Neutrophil (primary cell): ENCODE measurements around the gene NPLOC4.
"Not testable (repeated sequence)": the region's sequence is repeated elsewhere in the genome, so short reads cannot be mapped to it uniquely, and the experiment has no call there.

ENCODE experiments used
- H3K27ac ChIP-seq: fragments of 200-600 bp; sonication (generic); 2 replicates; pipeline ENCODE4 v1.5.1; 2016; ENCODE audit warnings: mild to moderate bottlenecking, moderate library complexity
- H3K27me3 ChIP-seq: fragments of 200-600 bp; sonication (generic); 2 replicates; pipeline ENCODE4 v1.6.0; 2016; ENCODE audit warnings: mild to moderate bottlenecking
- H3K36me3 ChIP-seq: fragments of 200-600 bp; sonication (generic); 2 replicates; pipeline ENCODE4 v1.5.1; 2017
- H3K4me1 ChIP-seq, 2 experiments: fragments of 200-600 bp in 1 of 2; sonication (generic) in 1 of 2; 1 replicate in 1 of 2; 2 replicates in 1 of 2; pipeline versions ENCODE4 v1.5.1 to v1.6.1; 2013 to 2016; ENCODE audit warnings: low read depth in 1 of 2, low read length in 1 of 2, mild to moderate bottlenecking in 1 of 2, moderate library complexity in 1 of 2; ENCODE audit not compliant: control insufficient read depth in 1 of 2, insufficient read depth in 1 of 2
- H3K4me3 ChIP-seq, 2 experiments: fragments of 200-600 bp in 1 of 2; sonication (generic) in 1 of 2; 1 replicate in 1 of 2; 2 replicates in 1 of 2; pipeline ENCODE4 v1.5.1; 2013 to 2016; ENCODE audit warnings: low read depth in 1 of 2, low read length in 1 of 2, mild to moderate bottlenecking in 1 of 2, moderate library complexity in 1 of 2
- H3K9me3 ChIP-seq: fragments of 200-600 bp; sonication (generic); 2 replicates; pipeline ENCODE4 v1.5.1; 2016
- TF ChIP-seq, protein P1 (sequence below): fragments of 200-600 bp; sonication (generic); IDR thresholded peaks from 2 replicates; pipeline ENCODE4 v1.5.1; 2016; ENCODE audit warnings: antibody characterized with exemption

Gene NPLOC4

DNA sequence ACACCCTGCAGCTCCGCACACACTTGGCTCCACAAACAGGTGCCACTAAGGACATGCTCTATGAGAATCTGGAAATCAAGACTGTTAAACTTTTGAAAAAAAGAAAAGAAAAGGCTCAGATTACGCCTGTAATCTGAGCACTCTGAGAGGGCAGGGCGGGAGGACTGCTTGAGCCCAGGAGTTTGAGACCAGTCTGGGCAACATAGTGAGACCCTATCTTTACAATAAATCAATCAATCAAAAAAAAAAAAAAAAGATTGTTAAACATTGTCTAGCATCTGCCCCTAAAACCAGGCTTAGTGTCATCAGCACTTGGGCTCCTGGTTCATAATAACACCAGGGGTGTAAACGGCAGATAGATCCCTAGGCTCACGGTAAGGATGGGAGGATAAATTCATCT, 47.3 kb downstream of the NPLOC4 start:
- no peak overlapping the region for H3K27ac ChIP-seq
- peaks cover 94% of the 10 kb centered on the region for H3K36me3 ChIP-seq
- TF ChIP-seq, protein P1, sequence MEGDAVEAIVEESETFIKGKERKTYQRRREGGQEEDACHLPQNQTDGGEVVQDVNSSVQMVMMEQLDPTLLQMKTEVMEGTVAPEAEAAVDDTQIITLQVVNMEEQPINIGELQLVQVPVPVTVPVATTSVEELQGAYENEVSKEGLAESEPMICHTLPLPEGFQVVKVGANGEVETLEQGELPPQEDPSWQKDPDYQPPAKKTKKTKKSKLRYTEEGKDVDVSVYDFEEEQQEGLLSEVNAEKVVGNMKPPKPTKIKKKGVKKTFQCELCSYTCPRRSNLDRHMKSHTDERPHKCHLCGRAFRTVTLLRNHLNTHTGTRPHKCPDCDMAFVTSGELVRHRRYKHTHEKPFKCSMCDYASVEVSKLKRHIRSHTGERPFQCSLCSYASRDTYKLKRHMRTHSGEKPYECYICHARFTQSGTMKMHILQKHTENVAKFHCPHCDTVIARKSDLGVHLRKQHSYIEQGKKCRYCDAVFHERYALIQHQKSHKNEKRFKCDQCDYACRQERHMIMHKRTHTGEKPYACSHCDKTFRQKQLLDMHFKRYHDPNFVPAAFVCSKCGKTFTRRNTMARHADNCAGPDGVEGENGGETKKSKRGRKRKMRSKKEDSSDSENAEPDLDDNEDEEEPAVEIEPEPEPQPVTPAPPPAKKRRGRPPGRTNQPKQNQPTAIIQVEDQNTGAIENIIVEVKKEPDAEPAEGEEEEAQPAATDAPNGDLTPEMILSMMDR: no peak
- H3K4me1 ChIP-seq: no peaks in the 10 kb centered on the region
- no peaks in the 10 kb centered on the region for H3K9me3 ChIP-seq
- H3K4me3 ChIP-seq: no peak overlapping the region
- H3K27me3 ChIP-seq: no peaks in the 10 kb centered on the region

DNA sequence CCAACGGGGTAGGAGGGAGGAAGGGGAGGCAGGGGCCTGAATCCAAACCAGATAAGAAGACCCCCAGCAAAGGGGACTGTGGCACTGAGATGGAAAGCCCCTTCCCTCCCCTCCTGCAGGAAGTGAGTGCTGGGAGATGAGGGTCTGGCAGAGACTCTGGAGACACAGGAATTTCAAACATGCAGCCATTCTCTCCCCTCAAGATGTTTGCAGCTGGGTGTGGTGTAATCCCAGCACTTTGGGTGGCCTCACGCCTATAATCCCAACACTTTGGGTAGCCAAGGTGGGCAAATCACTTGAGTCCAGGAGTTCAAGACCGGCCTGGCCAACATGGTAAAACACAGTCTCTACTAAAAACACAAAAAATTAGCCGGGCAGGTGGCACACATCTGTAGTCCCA, 50.8 kb downstream of the NPLOC4 start:
- Histone ChIP-seq H3K9me3 (no peaks in the 10 kb centered on the region), H3K27ac (no peak overlapping the region), H3K4me1 (no peaks in the 10 kb centered on the region), H3K36me3 (peaks cover 91% of the 10 kb centered on the region), H3K27me3 (no peaks in the 10 kb centered on the region), H3K4me3 (no peak overlapping the region)
- TF ChIP-seq, protein P1: no peak

DNA sequence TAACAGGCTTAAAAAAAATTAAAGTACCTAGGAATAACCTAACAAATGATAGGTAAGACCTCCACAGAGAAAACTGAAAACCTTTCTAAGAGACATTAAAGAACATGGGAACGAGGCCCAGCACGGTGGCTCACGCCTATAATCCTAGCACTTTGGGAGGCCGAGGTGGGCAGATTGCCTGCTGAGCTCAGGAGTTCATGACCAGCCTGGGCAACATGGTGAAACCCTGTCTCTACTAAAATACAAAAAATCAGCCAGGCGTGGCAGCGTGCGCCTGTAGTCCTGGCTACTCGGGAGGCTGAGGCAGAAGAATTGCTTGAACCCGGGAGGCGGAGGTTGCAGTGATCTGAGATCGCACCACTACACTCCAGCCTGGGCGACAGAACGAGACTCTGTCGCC, 52.1 kb downstream of the NPLOC4 start:
- H3K27me3 ChIP-seq, H3K4me3 ChIP-seq, H3K4me1 ChIP-seq, H3K9me3 ChIP-seq, H3K27ac ChIP-seq: not testable (repeated sequence)
- H3K36me3 ChIP-seq: peaks cover 90% of the 10 kb centered on the region

DNA sequence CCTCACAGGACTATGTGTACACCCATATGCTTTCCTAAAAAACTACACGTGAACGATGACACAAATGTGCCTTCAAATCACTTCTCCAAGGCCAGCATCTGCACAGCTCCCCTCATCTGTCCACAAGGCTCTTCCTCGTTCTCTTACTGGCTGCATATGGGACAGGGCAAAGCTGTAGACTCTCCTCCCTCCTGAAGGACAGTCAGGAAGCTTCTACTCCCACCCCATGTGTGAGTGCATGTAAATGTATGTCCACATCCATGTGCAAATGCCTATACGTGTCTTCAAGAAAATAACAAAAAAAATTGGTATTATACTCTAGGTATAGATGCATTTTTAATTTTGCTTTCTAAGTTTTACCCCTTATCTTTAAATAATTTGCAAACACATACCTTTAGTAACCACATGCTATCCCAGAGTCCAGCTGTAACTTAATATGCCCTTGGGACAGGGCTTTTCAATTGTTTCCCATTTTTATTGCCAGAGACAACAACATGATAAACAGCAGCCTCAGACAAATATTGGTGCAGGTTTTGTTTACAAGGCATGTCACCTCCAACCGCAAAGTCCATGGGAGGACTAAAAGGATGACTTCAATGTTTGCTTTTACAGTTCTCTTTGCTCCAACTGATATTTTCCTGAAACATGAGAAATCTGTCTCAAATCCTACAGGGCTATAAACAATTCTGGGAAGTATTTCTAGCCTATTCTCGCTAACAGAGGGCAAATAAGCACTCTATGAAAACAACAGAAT, 53.1 kb downstream of the NPLOC4 start:
- Histone ChIP-seq H3K4me1 (no peaks in the 10 kb centered on the region), H3K9me3 (no peaks in the 10 kb centered on the region), H3K27ac (no peak overlapping the region), H3K27me3 (no peaks in the 10 kb centered on the region), H3K36me3 (peaks cover 90% of the 10 kb centered on the region), H3K4me3 (no peak overlapping the region)
- TF ChIP-seq, protein P1: no peak

DNA sequence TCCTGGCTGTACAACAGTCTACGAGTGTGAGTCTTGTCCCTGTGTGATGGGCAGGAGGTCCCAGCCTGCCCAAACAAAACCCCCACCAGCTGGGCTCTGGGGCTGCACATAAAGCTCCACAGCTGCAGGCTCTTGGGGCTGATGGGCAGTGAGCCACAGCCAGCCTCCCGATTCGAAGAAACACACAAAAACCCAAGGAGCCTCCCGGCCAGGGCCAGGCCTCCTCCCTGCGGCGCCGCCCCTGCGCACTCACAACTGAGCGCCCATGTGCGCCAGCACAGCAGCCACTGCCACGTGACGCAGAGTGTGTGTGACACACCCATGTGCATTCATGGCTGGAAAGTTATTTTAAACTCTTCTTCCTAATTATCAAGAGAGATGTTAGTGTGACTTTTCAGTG, 54.2 kb downstream of the NPLOC4 start:
- H3K27ac ChIP-seq: no peak overlapping the region

DNA sequence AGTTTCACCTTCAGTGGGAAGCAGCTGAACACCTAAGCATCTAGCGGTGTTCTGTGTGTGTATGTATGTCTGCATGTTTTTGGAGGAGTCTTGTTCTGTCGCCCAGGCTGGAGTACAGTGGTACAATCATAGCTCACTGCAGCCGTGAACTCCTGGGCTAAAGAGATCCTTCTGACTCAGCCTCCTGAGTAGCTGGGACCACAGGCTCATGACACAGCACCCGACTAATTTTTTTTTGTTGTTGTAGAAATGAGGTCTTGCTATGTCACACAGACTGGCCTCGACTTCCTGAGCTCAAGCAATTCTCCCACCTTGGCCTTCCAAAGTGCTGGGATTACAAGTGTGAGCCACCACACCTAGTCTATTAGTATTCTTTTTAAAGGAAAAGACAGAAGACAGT, 54.6 kb downstream of the NPLOC4 start:
- H3K4me1 ChIP-seq: peaks cover 12 to 13% of the 10 kb centered on the region in 2 experiments

More for the DNA sequence above, 54.2 kb downstream of the NPLOC4 start:
- H3K4me1 ChIP-seq: peaks cover 8 to 9% of the 10 kb centered on the region in 2 experiments
- H3K36me3 ChIP-seq: peaks cover 80% of the 10 kb centered on the region
- H3K9me3 ChIP-seq: no peaks in the 10 kb centered on the region
- TF ChIP-seq, protein P1: no peak
- no peaks in the 10 kb centered on the region for H3K27me3 ChIP-seq
- no peak overlapping the region for H3K4me3 ChIP-seq

More for the DNA sequence above, 54.6 kb downstream of the NPLOC4 start:
- no peak overlapping the region for H3K27ac ChIP-seq
- peaks cover 77% of the 10 kb centered on the region for H3K36me3 ChIP-seq
- no peaks in the 10 kb centered on the region for H3K27me3 ChIP-seq
- TF ChIP-seq, protein P1: no peak
- H3K4me3 ChIP-seq: no peak overlapping the region
- H3K9me3 ChIP-seq: no peaks in the 10 kb centered on the region
